Adrenal gland (tissue), 5 donors: ENCODE measurements around the gene LMAN2.
"Not testable (repeated sequence)": the region's sequence is repeated elsewhere in the genome, so short reads cannot be mapped to it uniquely, and the experiment has no call there.

Experiments
- POLR2A ChIP-seq, 2 donors: fragments of 450-650 bp; IDR thresholded peaks; one replicate each; pipeline ENCODE4 v1.6.1; 2017; ENCODE audit warnings: antibody characterized with exemption in 2 of 2, mild to moderate bottlenecking in 2 of 2, moderate library complexity in 1 of 2
- TF ChIP-seq, protein P1 (sequence below), 6 experiments: fragments of 450-650 bp in 4 of 6; fragments of 200-600 bp in 2 of 6; sonication (generic) in 1 of 6; IDR thresholded peaks; 1 replicate in 5 of 6; 2 replicates in 1 of 6; pipeline versions ENCODE4 v1.5.1 to v1.8.0; 2016 to 2021; ENCODE audit warnings: antibody characterized with exemption in 6 of 6, mild to moderate bottlenecking in 2 of 6, moderate library complexity in 1 of 6
- donor health status: DM: no; HTN: no; CAD: no.

DNA sequence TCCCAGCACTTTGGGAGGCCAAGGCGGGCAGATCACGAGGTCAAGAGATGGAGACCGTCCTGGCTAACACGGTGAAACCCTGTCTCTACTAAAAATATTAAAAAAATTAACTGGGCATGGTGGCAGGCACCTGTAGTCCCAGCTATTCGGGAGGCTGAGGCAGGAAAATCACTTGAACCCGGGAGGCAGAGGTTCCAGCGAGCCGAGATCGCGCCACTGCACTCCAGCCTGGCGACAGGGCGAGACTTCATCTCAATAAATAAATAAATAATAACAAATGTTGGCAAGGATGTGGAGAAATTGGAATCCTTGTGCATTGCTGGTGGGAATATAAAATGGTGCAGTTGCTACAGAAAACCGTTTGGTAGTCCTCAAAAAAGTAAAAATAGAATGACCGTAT, 8.5 kb downstream of the LMAN2 start:
- TF ChIP-seq, protein P1, sequence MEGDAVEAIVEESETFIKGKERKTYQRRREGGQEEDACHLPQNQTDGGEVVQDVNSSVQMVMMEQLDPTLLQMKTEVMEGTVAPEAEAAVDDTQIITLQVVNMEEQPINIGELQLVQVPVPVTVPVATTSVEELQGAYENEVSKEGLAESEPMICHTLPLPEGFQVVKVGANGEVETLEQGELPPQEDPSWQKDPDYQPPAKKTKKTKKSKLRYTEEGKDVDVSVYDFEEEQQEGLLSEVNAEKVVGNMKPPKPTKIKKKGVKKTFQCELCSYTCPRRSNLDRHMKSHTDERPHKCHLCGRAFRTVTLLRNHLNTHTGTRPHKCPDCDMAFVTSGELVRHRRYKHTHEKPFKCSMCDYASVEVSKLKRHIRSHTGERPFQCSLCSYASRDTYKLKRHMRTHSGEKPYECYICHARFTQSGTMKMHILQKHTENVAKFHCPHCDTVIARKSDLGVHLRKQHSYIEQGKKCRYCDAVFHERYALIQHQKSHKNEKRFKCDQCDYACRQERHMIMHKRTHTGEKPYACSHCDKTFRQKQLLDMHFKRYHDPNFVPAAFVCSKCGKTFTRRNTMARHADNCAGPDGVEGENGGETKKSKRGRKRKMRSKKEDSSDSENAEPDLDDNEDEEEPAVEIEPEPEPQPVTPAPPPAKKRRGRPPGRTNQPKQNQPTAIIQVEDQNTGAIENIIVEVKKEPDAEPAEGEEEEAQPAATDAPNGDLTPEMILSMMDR (IDR thresholded peaks at IDR 0.05), result not testable (repeated sequence)
- TF ChIP-seq POLR2A (IDR thresholded peaks at IDR 0.05), result not testable (repeated sequence)
